Amygdala (tissue), 56 donors: ENCODE data around the gene S100A8.

Experiments used
- DNase-seq, 56 donors: peaks; one replicate each; lab custom pipeline; 2025; lab: John Stamatoyannopoulos, UW

S100A8 gene

GRCh38 chr1:153393926-153394325 is 3.1 kb upstream of the S100A8 start:
- no peak for DNase-seq

- no peak for DNase-seq
Measured at GRCh38 chr1:153392822-153393221, 1.9 kb upstream of the S100A8 start.

- DNase-seq, result no peak
Measured at GRCh38 chr1:153392258-153392657, 1.4 kb upstream of the S100A8 start.

- no peak for DNase-seq
Measured at GRCh38 chr1:153389973-153390879, 647 bp downstream of the S100A8 start.

GRCh38 chr1:153389401-153389800 is 1.5 kb downstream of the S100A8 start:
- DNase-seq, result no peak

- DNase-seq, result no peak
Measured at GRCh38 chr1:153387785-153388184, 3.1 kb downstream of the S100A8 start.

- DNase-seq, result no peak
Measured at GRCh38 chr1:153387001-153387400, 3.9 kb downstream of the S100A8 start.

GRCh38 chr1:153386500-153386901 is 4.4 kb downstream of the S100A8 start:
- peak in 14 of 56 donors; percentile 3 to 34 (median 8) for DNase-seq

- DNase-seq, result no peak
Measured at GRCh38 chr1:153384958-153385580, 5.8 kb downstream of the S100A8 start.

- DNase-seq, result no peak
Measured at GRCh38 chr1:153380711-153381110, 10.2 kb downstream of the S100A8 start.

- no peak for DNase-seq
Measured at GRCh38 chr1:153379591-153379990, 11.3 kb downstream of the S100A8 start.

GRCh38 chr1:153375511-153375910 is 15.4 kb downstream of the S100A8 start, which contains the start of gene S100A12:
TSS of gene S100A12 (minus strand) at chr1:153375621. CDS start at chr1:153374592, 1,029 bp downstream.
- DNase-seq, result no peak

- no peak for DNase-seq
Measured at GRCh38 chr1:153374071-153374470, 16.8 kb downstream of the S100A8 start.

GRCh38 chr1:153372571-153372970 is 18.3 kb downstream of the S100A8 start:
- DNase-seq, result no peak

- no peak for DNase-seq
Measured at GRCh38 chr1:153371231-153371630, 19.6 kb downstream of the S100A8 start.

GRCh38 chr1:153370146-153370545 is 20.7 kb downstream of the S100A8 start:
- no peak for DNase-seq

GRCh38 chr1:153368495-153368894 is 22.4 kb downstream of the S100A8 start:
- DNase-seq, result no peak

GRCh38 chr1:153367090-153367489 is 23.8 kb downstream of the S100A8 start:
- DNase-seq, result no peak

- DNase-seq, result peak in 1 of 56 donors; percentile 6
Measured at GRCh38 chr1:153366261-153366660, 24.6 kb downstream of the S100A8 start.

GRCh38 chr1:153365696-153366095 is 25.2 kb downstream of the S100A8 start:
- no peak for DNase-seq

- DNase-seq, result no peak
Measured at GRCh38 chr1:153364766-153365666, 25.9 kb downstream of the S100A8 start.
